ENCODE results near the gene ABCC9. TPM values are rescaled to one million over a fixed set of nuclear protein-coding genes. Genes with fewer than 3 reads are reported as not detected.

The ABCC9 gene
- total RNA-seq: under 1 TPM in 2 of 3 donors, not detected in 1; 0.13 to 0.20 TPM

GRCh38 chr12:21940549-21941505, at the start of gene ABCC9:
Gene ABCC9 (minus strand): TSS chr12:21941426. CDS start chr12:21936674, 4,752 bp downstream.
- peaks cover 54% of the 10 kb centered on the region for H3K27me3 Mint-ChIP-seq (ENCODE audit: low read depth)
- peak; percentile 58 to 62 for ATAC-seq

GRCh38 chr12:21989819-21990412, 48.7 kb upstream of the ABCC9 start:
- H3K4me3 Mint-ChIP-seq: no peak overlapping the region
- ATAC-seq (no peak), DNase-seq (no peak)
- no peaks in the 10 kb centered on the region for H3K9me3 Mint-ChIP-seq
- H3K27me3 Mint-ChIP-seq (ENCODE audit: low read depth): peaks cover 7% of the 10 kb centered on the region
- H3K4me1 Mint-ChIP-seq (ENCODE audit: low read depth): peaks cover 8% of the 10 kb centered on the region
- H3K36me3 Mint-ChIP-seq (ENCODE audit: insufficient read depth): no peaks in the 10 kb centered on the region

More at GRCh38 chr12:21940549-21941505, at the start of gene ABCC9:
- Mint-ChIP-seq H3K9me3 (peaks cover 13% of the 10 kb centered on the region), H3K4me1 (ENCODE audit: low read depth) (peaks cover 12% of the 10 kb centered on the region), H3K36me3 (ENCODE audit: insufficient read depth) (no peaks in the 10 kb centered on the region), H3K4me3 (peak within 1 kb of the TSS; percentile 59)
- DNase-seq: no peak

GRCh38 chr12:21988619-21989018, 47.4 kb upstream of the ABCC9 start:
- H3K4me1 Mint-ChIP-seq (ENCODE audit: low read depth): peaks cover 8% of the 10 kb centered on the region
- no peaks in the 10 kb centered on the region for H3K36me3 Mint-ChIP-seq (ENCODE audit: insufficient read depth)
- H3K4me3 Mint-ChIP-seq: no peak overlapping the region
- ATAC-seq (no peak), DNase-seq (no peak)
- no peaks in the 10 kb centered on the region for H3K9me3 Mint-ChIP-seq
- H3K27me3 Mint-ChIP-seq (ENCODE audit: low read depth): peaks cover 7% of the 10 kb centered on the region

GRCh38 chr12:21987755-21988154, 46.5 kb upstream of the ABCC9 start:
- no peak overlapping the region for H3K4me3 Mint-ChIP-seq
- peaks cover 7% of the 10 kb centered on the region for H3K27me3 Mint-ChIP-seq (ENCODE audit: low read depth)
- DNase-seq (no peak), ATAC-seq (no peak)
- H3K4me1 Mint-ChIP-seq (ENCODE audit: low read depth): peaks cover 3% of the 10 kb centered on the region
- no peaks in the 10 kb centered on the region for H3K36me3 Mint-ChIP-seq (ENCODE audit: insufficient read depth)
- H3K9me3 Mint-ChIP-seq: no peaks in the 10 kb centered on the region

GRCh38 chr12:21985155-21985554, 43.9 kb upstream of the ABCC9 start:
- H3K36me3 Mint-ChIP-seq (ENCODE audit: insufficient read depth): no peaks in the 10 kb centered on the region
- no peak for ATAC-seq
- H3K9me3 Mint-ChIP-seq: no peaks in the 10 kb centered on the region
- no peaks in the 10 kb centered on the region for H3K4me1 Mint-ChIP-seq (ENCODE audit: low read depth)
- peaks cover 14% of the 10 kb centered on the region for H3K27me3 Mint-ChIP-seq (ENCODE audit: low read depth)
- H3K4me3 Mint-ChIP-seq: no peak overlapping the region
- no peak for DNase-seq

- ATAC-seq: peak; percentile 34 to 52
Observed at GRCh38 chr12:21984375-21984774, 43.1 kb upstream of the ABCC9 start.

GRCh38 chr12:21983095-21983494, 41.9 kb upstream of the ABCC9 start:
- H3K36me3 Mint-ChIP-seq (ENCODE audit: insufficient read depth): no peaks in the 10 kb centered on the region
- H3K4me1 Mint-ChIP-seq (ENCODE audit: low read depth): no peaks in the 10 kb centered on the region
- peaks cover 17% of the 10 kb centered on the region for H3K27me3 Mint-ChIP-seq (ENCODE audit: low read depth)
- no peaks in the 10 kb centered on the region for H3K9me3 Mint-ChIP-seq
- DNase-seq (no peak), ATAC-seq (no peak)
- H3K4me3 Mint-ChIP-seq: no peak overlapping the region

More at GRCh38 chr12:21984375-21984774, 43.1 kb upstream of the ABCC9 start:
- DNase-seq: no peak
- Mint-ChIP-seq H3K4me1 (ENCODE audit: low read depth) (no peaks in the 10 kb centered on the region), H3K4me3 (no peak overlapping the region), H3K27me3 (ENCODE audit: low read depth) (peaks cover 15% of the 10 kb centered on the region), H3K9me3 (no peaks in the 10 kb centered on the region), H3K36me3 (ENCODE audit: insufficient read depth) (no peaks in the 10 kb centered on the region)

GRCh38 chr12:21980544-21980943, 39.3 kb upstream of the ABCC9 start:
- H3K36me3 Mint-ChIP-seq (ENCODE audit: insufficient read depth): no peaks in the 10 kb centered on the region

GRCh38 chr12:21975293-21975692, 34.1 kb upstream of the ABCC9 start:
- H3K4me1 Mint-ChIP-seq (ENCODE audit: low read depth): no peaks in the 10 kb centered on the region
- no peaks in the 10 kb centered on the region for H3K36me3 Mint-ChIP-seq (ENCODE audit: insufficient read depth)
- no peak for DNase-seq
- peaks cover 4% of the 10 kb centered on the region for H3K27me3 Mint-ChIP-seq (ENCODE audit: low read depth)
- no peaks in the 10 kb centered on the region for H3K9me3 Mint-ChIP-seq
- no peak overlapping the region for H3K4me3 Mint-ChIP-seq
- ATAC-seq: no peak

More at GRCh38 chr12:21980544-21980943, 39.3 kb upstream of the ABCC9 start:
- Mint-ChIP-seq H3K27me3 (ENCODE audit: low read depth) (peaks cover 10% of the 10 kb centered on the region), H3K4me3 (no peak overlapping the region), H3K4me1 (ENCODE audit: low read depth) (no peaks in the 10 kb centered on the region), H3K9me3 (no peaks in the 10 kb centered on the region)
- no peak for ATAC-seq
- no peak for DNase-seq

- Mint-ChIP-seq H3K4me1 (ENCODE audit: low read depth) (no peaks in the 10 kb centered on the region), H3K4me3 (no peak overlapping the region), H3K27me3 (ENCODE audit: low read depth) (peaks cover 1% of the 10 kb centered on the region), H3K9me3 (no peaks in the 10 kb centered on the region), H3K36me3 (ENCODE audit: insufficient read depth) (no peaks in the 10 kb centered on the region)
- ATAC-seq (no peak), DNase-seq (no peak)
Observed at GRCh38 chr12:21973221-21973620, 32.0 kb upstream of the ABCC9 start.

GRCh38 chr12:21972055-21972454, 30.8 kb upstream of the ABCC9 start:
- Mint-ChIP-seq H3K27me3 (ENCODE audit: low read depth) (peaks cover 1% of the 10 kb centered on the region), H3K4me3 (no peak overlapping the region), H3K9me3 (no peaks in the 10 kb centered on the region), H3K36me3 (ENCODE audit: insufficient read depth) (no peaks in the 10 kb centered on the region), H3K4me1 (ENCODE audit: low read depth) (no peaks in the 10 kb centered on the region)
- no peak for ATAC-seq
- DNase-seq: no peak

GRCh38 chr12:21971344-21971743, 30.1 kb upstream of the ABCC9 start:
- Mint-ChIP-seq H3K4me3 (no peak overlapping the region), H3K9me3 (no peaks in the 10 kb centered on the region), H3K36me3 (ENCODE audit: insufficient read depth) (no peaks in the 10 kb centered on the region), H3K4me1 (ENCODE audit: low read depth) (no peaks in the 10 kb centered on the region), H3K27me3 (ENCODE audit: low read depth) (peaks cover 1% of the 10 kb centered on the region)
- ATAC-seq (no peak), DNase-seq (no peak)

GRCh38 chr12:21962821-21963220, 21.6 kb upstream of the ABCC9 start:
- H3K4me3 Mint-ChIP-seq: no peak overlapping the region
- peaks cover 12% of the 10 kb centered on the region for H3K27me3 Mint-ChIP-seq (ENCODE audit: low read depth)
- no peaks in the 10 kb centered on the region for H3K36me3 Mint-ChIP-seq (ENCODE audit: insufficient read depth)
- no peak for ATAC-seq
- DNase-seq: no peak
- peaks cover 14% of the 10 kb centered on the region for H3K9me3 Mint-ChIP-seq
- no peaks in the 10 kb centered on the region for H3K4me1 Mint-ChIP-seq (ENCODE audit: low read depth)

GRCh38 chr12:21962236-21962635, 21.0 kb upstream of the ABCC9 start:
- DNase-seq: no peak
- H3K36me3 Mint-ChIP-seq (ENCODE audit: insufficient read depth): no peaks in the 10 kb centered on the region
- H3K27me3 Mint-ChIP-seq (ENCODE audit: low read depth): peaks cover 12% of the 10 kb centered on the region
- no peak overlapping the region for H3K4me3 Mint-ChIP-seq
- peaks cover 14% of the 10 kb centered on the region for H3K9me3 Mint-ChIP-seq
- H3K4me1 Mint-ChIP-seq (ENCODE audit: low read depth): no peaks in the 10 kb centered on the region
- no peak for ATAC-seq

- Mint-ChIP-seq H3K4me1 (ENCODE audit: low read depth) (no peaks in the 10 kb centered on the region), H3K9me3 (peaks cover 28% of the 10 kb centered on the region), H3K4me3 (no peak overlapping the region), H3K27me3 (ENCODE audit: low read depth) (peaks cover 8% of the 10 kb centered on the region), H3K36me3 (ENCODE audit: insufficient read depth) (no peaks in the 10 kb centered on the region)
- DNase-seq (no peak), ATAC-seq (no peak)
Observed at GRCh38 chr12:21950649-21951048, 9.4 kb upstream of the ABCC9 start.

All from activated T-cell treated with anti-CD3 and anti-CD28 coated beads, Interleukin-2, amount 50 U/mL, for 4 hours (primary cell).